Osteoblast (primary cell): ENCODE results near the gene COL6A3. TPM values are rescaled to one million over a fixed set of nuclear protein-coding genes. Genes with fewer than 3 reads are reported as not detected.

Source experiments
- DNase-seq: peaks from one replicate; pipeline ENCODE4 v3.0.0; 2011; ENCODE audit warnings: low spot score, mixed read lengths; ENCODE audit not compliant: insufficient read length; ENCODE audit errors: missing footprints
- H2AFZ ChIP-seq: 2 replicates; pipeline ENCODE4 v1.6.0; 2011; ENCODE audit warnings: mild to moderate bottlenecking, low read length
- H3K27ac ChIP-seq: 2 replicates; pipeline ENCODE4 v1.5.1; 2011; ENCODE audit warnings: mild to moderate bottlenecking, low read depth, low read length, moderate library complexity
- H3K27me3 ChIP-seq: 2 replicates; pipeline ENCODE4 v1.6.0; 2012; ENCODE audit warnings: mild to moderate bottlenecking, control low read depth, inconsistent platforms, low read length, moderate library complexity; ENCODE audit not compliant: insufficient read depth
- H3K36me3 ChIP-seq: 2 replicates; pipeline ENCODE4 v1.5.1; 2011; ENCODE audit warnings: mild to moderate bottlenecking, low read length, control low read depth, moderate library complexity; ENCODE audit not compliant: insufficient read depth
- H3K4me1 ChIP-seq: 2 replicates; pipeline ENCODE4 v1.5.1; 2011; ENCODE audit warnings: mild to moderate bottlenecking, low read length, control low read depth, moderate library complexity; ENCODE audit not compliant: insufficient read depth
- H3K4me2 ChIP-seq: 2 replicates; pipeline ENCODE4 v1.6.0; 2011; ENCODE audit warnings: mild to moderate bottlenecking, low read length; ENCODE audit not compliant: insufficient read depth
- H3K4me3 ChIP-seq: fragments of 200-600 bp; sonication (generic); 3 replicates; pipeline ENCODE4 v1.5.1; 2012; ENCODE audit warnings: mild to moderate bottlenecking, low read length, inconsistent platforms; ENCODE audit not compliant: insufficient read depth
- H3K79me2 ChIP-seq: 2 replicates; pipeline ENCODE4 v1.6.0; 2012; ENCODE audit warnings: mild to moderate bottlenecking, low read length, control low read depth, inconsistent platforms; ENCODE audit not compliant: insufficient read depth
- H3K9me3 ChIP-seq: 2 replicates; pipeline ENCODE4 v1.5.1; 2011; ENCODE audit warnings: low read depth, low read length, control low read depth
- H4K20me1 ChIP-seq: 2 replicates; pipeline ENCODE4 v1.6.0; 2012; ENCODE audit warnings: mild to moderate bottlenecking, low read length, control low read depth; ENCODE audit not compliant: insufficient read depth
- CTCF ChIP-seq: IDR thresholded peaks from 2 replicates; pipeline ENCODE4 v1.5.1; 2011; ENCODE audit warnings: mild to moderate bottlenecking, low read depth, low read length, moderate library complexity; ENCODE audit errors: extremely low read depth
- total RNA-seq: library from RNA; depleted of rRNA; stranded (reverse); fragments of >200 nt; gene quantifications from 2 replicates; pipeline ENCODE4 v1.2.3, GENCODE V29; 2012

Gene COL6A3
- total RNA-seq, 1 donor = 4,017 TPM

DNA sequence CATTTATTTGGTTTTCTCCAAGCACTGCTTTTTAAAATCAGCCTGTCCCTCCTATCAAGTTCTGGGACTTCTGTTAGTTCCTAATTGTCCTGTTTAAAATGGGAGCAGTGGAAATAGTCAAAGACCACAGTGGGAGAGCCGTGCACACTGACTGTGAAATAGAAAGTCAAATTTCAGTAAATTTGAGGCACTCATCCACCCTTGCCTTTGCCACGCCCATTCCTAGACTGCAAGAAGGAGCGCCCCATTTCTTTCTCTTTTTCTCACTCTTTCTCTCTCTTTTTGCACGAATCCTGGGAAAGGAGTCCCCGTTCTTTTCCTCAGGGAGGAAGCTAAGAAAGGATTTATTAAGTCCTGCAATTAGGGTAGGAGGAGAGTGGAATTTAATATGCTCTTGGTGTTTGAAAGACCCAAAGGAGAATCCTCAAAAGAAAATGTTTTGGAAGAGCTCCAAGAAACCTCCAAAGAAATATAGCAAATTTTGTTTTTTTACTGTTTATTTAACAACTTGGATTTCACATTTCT lies 7.5 kb downstream of the COL6A3 start:
- Histone ChIP-seq H3K79me2 (peaks cover 100% of the 10 kb centered on the region), H3K27ac (peak overlapping the region; percentile 96)

GRCh38 chr2:237405605-237406004 lies 8.4 kb downstream of the COL6A3 start:
- Histone ChIP-seq H3K27ac (peak overlapping the region; percentile 96), H4K20me1 (peaks cover 54% of the 10 kb centered on the region), H3K4me2 (peak overlapping the region; percentile 39), H2AFZ (no peak overlapping the region), H3K79me2 (peaks cover 100% of the 10 kb centered on the region), H3K4me3 (no peak overlapping the region), H3K36me3 (peaks cover 61% of the 10 kb centered on the region), H3K9me3 (no peaks in the 10 kb centered on the region), H3K27me3 (no peaks in the 10 kb centered on the region), H3K4me1 (peaks cover 90% of the 10 kb centered on the region)
- no peak for DNase-seq
- no peak for TF ChIP-seq CTCF

More for the DNA sequence above, 7.5 kb downstream of the COL6A3 start:
- peaks cover 69% of the 10 kb centered on the region for H3K36me3 ChIP-seq
- peaks cover 93% of the 10 kb centered on the region for H3K4me1 ChIP-seq
- no peaks in the 10 kb centered on the region for H3K9me3 ChIP-seq
- H3K4me3 ChIP-seq = no peak overlapping the region
- H2AFZ ChIP-seq = no peak overlapping the region
- no peak for DNase-seq
- peak overlapping the region; percentile 9 for H3K4me2 ChIP-seq
- H4K20me1 ChIP-seq = peaks cover 56% of the 10 kb centered on the region
- H3K27me3 ChIP-seq = no peaks in the 10 kb centered on the region
- TF ChIP-seq CTCF = no peak

DNA sequence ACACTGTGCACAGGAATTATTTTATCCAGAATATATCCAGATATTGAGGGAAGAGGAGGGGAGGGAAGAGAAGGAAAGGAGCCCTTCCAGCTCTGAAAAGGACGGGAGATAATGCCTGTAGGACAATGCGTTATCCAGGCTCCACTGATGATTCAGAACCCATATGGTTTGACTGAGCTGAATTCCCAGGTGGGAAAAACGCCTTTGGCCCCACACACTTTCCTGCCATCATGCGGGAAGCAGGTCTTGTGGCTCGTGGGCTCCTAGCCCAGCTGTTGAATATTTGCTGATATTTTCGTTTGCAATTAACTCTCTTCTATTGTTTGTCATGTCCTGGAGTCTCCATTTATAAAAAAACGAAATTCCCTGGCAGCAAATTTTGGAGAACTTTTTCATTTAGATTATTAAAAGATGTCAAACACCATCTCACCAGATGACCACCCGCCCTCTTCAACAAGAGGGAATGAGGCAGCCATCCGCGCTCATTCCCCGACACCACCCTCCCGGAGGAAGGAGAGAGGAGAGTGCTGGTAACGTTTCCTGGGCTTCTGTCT lies 8.9 kb downstream of the COL6A3 start:
- H3K4me3 ChIP-seq = no peak overlapping the region
- peaks cover 61% of the 10 kb centered on the region for H3K36me3 ChIP-seq
- peaks cover 100% of the 10 kb centered on the region for H3K79me2 ChIP-seq
- no peak overlapping the region for H2AFZ ChIP-seq
- no peak for DNase-seq
- H3K4me2 ChIP-seq = peak overlapping the region; percentile 39
- peak overlapping the region; percentile 96 for H3K27ac ChIP-seq
- H3K9me3 ChIP-seq = no peaks in the 10 kb centered on the region
- peaks cover 57% of the 10 kb centered on the region for H4K20me1 ChIP-seq
- H3K4me1 ChIP-seq = peaks cover 89% of the 10 kb centered on the region
- TF ChIP-seq CTCF = no peak
- H3K27me3 ChIP-seq = no peaks in the 10 kb centered on the region

DNA sequence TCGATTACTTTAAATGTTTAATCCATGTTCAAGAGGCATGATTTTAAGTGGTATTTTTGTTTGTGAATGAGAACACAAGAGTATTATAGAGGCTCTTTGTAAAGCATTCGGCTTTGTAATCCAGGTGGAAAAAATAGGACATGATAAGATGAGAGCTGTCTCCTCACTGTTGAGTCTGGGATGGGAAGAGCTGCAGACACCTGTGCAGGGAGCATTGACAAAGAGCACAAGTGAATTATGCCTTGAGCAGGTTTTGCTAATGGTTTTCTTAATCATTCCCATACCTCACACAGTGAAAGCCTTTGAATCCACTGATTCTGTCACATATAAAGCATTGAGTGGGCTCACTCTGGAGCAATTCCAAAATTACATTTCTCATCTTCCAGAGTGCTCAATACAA lies 9.6 kb downstream of the COL6A3 start:
- Histone ChIP-seq H3K27me3 (no peaks in the 10 kb centered on the region), H3K36me3 (peaks cover 61% of the 10 kb centered on the region), H4K20me1 (peaks cover 63% of the 10 kb centered on the region), H3K4me3 (no peak overlapping the region), H3K4me2 (no peak overlapping the region), H3K4me1 (peaks cover 85% of the 10 kb centered on the region), H3K27ac (peak overlapping the region; percentile 96), H3K9me3 (no peaks in the 10 kb centered on the region), H3K79me2 (peaks cover 100% of the 10 kb centered on the region), H2AFZ (no peak overlapping the region)
- no peak for DNase-seq
- no peak for TF ChIP-seq CTCF
